Gastrocnemius medialis (tissue), 4 donors: ENCODE results near the gene CDNF. TPM values are rescaled to one million over a fixed set of nuclear protein-coding genes. Genes with fewer than 3 reads are reported as not detected.

Source experiments
- ATAC-seq, 2 donors: fragments of 150-250 bp; one replicate each; pipeline ENCODE4 v1.9.1; 2016
- DNase-seq, 2 donors: peaks; one replicate each; pipeline ENCODE4 v3.0.0-alpha.2; 2019
- H3K27ac ChIP-seq, 4 donors: fragments of 200-600 bp; sonication (generic); 1 replicate in 1 of 4; 2 replicates in 3 of 4; pipeline ENCODE4 v1.5.1; 2016 to 2018; ENCODE audit warnings: mild to moderate bottlenecking in 2 of 4, moderate library complexity in 1 of 4
- H3K27me3 ChIP-seq, 3 donors: fragments of 200-600 bp; sonication (generic) in 2 of 3; 1 replicate in 1 of 3; 2 replicates in 2 of 3; pipeline versions ENCODE4 v1.5.1 to v1.6.0; 2016 to 2019; ENCODE audit warnings: mild to moderate bottlenecking in 1 of 3, moderate library complexity in 1 of 3
- H3K36me3 ChIP-seq, 2 donors: fragments of 200-600 bp; sonication (generic) in 1 of 2; one replicate each; pipeline ENCODE4 v1.5.1; 2017 to 2018
- H3K4me1 ChIP-seq, 2 donors: fragments of 200-600 bp; sonication (generic) in 1 of 2; one replicate each; pipeline ENCODE4 v1.5.1; 2016 to 2017; ENCODE audit warnings: mild to moderate bottlenecking in 2 of 2
- H3K4me3 ChIP-seq, 4 donors: fragments of 200-600 bp; sonication (generic) in 3 of 4; 1 replicate in 1 of 4; 2 replicates in 3 of 4; pipeline ENCODE4 v1.5.1; 2016 to 2019; ENCODE audit warnings: mild to moderate bottlenecking in 2 of 4
- H3K9me3 ChIP-seq, 3 donors: fragments of 200-600 bp; sonication (generic) in 2 of 3; 1 replicate in 1 of 3; 2 replicates in 2 of 3; pipeline ENCODE4 v1.5.1; 2016 to 2019
- CTCF ChIP-seq, 5 experiments: fragments of 450-650 bp in 3 of 5; fragments of 200-600 bp in 2 of 5; sonication (generic) in 2 of 5; IDR thresholded peaks in 4 of 5; conservative IDR thresholded peaks in 1 of 5; 1 replicate in 4 of 5; 2 replicates in 1 of 5; pipeline ENCODE4 v1.5.1; 2016 to 2019; ENCODE audit warnings: antibody characterized with exemption in 5 of 5, mild to moderate bottlenecking in 3 of 5, moderate library complexity in 3 of 5
- POLR2A ChIP-seq, 2 donors: fragments of 450-650 bp; IDR thresholded peaks; one replicate each; pipeline ENCODE4 v1.6.1; 2017; ENCODE audit warnings: antibody characterized with exemption in 2 of 2, mild to moderate bottlenecking in 2 of 2, moderate library complexity in 2 of 2
- in situ Hi-C, 4 donors: fragments of 200-750 bp; cut with MboI; loops; one replicate each; pipeline versions ENCODE4 v1.15.0 to v1.8.0; 2017; ENCODE audit warnings: low sequenced_read_pairs in 4 of 4
- intact Hi-C: fragments of 100-400 bp; cut with DNase I; formaldehyde crosslinking; loops from one replicate; pipeline ENCODE4 v1.15.1; 2023; ENCODE audit warnings: low total_unique reads
- total RNA-seq, 4 donors: library from RNA; depleted of rRNA; stranded (reverse); fragments of >200 nt; gene quantifications; one replicate each; pipeline versions ENCODE4 v1.1.0 to v1.2.3, GENCODE V29; 2016

The CDNF gene
- total RNA-seq, 4 donors from 2014 or later = 8.6 to 18.3 (median 10.9) TPM

GRCh38 chr10:14843327-14843988 is 5.6 kb upstream of the CDNF start:
- ATAC-seq = no peak
- Histone ChIP-seq H3K4me1 (peaks cover 7 to 11% of the 10 kb centered on the region in 2 donors), H3K9me3 (no peaks in the 10 kb centered on the region), H3K27ac (no peak overlapping the region), H3K27me3 (no peaks in the 10 kb centered on the region), H3K36me3 (peaks cover 0 to 57% of the 10 kb centered on the region in 2 donors), H3K4me3 (no peak overlapping the region)
- no peak for DNase-seq
- in situ Hi-C loops = loop anchor here in 2 of 4 donors (10.0 to 25.0 kb wide), 3 partner anchors 119 to 251 kb away; partner anchors contain the start of genes RPP38 (in 2 of the 2), ACBD7 (in 1 of the 2), DCLRE1C (in 1 of the 2) and MEIG1 (in 1 of the 2)
- intact Hi-C loops = no loop called here
- TF ChIP-seq POLR2A (IDR thresholded peaks at IDR 0.05) (no peak), CTCF (IDR thresholded peaks at IDR 0.05 in 4 of 5, conservative IDR thresholded peaks at IDR 0.05 in 1 of 5) (no peak)

- ATAC-seq = no peak
- no peak overlapping the region for H3K4me3 ChIP-seq
- H3K27me3 ChIP-seq = no peaks in the 10 kb centered on the region
- H3K27ac ChIP-seq = no peak overlapping the region
- peaks cover 22 to 26% of the 10 kb centered on the region in 2 donors for H3K4me1 ChIP-seq
- in situ Hi-C loops = loop anchor here in 2 of 4 donors (10.0 to 25.0 kb wide), 3 partner anchors 122 to 255 kb away; partner anchors contain the start of genes RPP38 (in 2 of the 2), ACBD7 (in 1 of the 2), DCLRE1C (in 1 of the 2) and MEIG1 (in 1 of the 2)
- TF ChIP-seq POLR2A (IDR thresholded peaks at IDR 0.05) = no peak
- TF ChIP-seq CTCF (IDR thresholded peaks at IDR 0.05 in 4 of 5, conservative IDR thresholded peaks at IDR 0.05 in 1 of 5) = no peak
- no peaks in the 10 kb centered on the region for H3K9me3 ChIP-seq
- H3K36me3 ChIP-seq = peaks cover 0 to 55% of the 10 kb centered on the region in 2 donors
- no peak for DNase-seq
- intact Hi-C loops = no loop called here
Measured at GRCh38 chr10:14840178-14840577, 2.3 kb upstream of the CDNF start.

GRCh38 chr10:14839305-14839695 is 1.5 kb upstream of the CDNF start:
- H3K36me3 ChIP-seq = peaks cover 0 to 46% of the 10 kb centered on the region in 2 donors
- peaks cover 22 to 26% of the 10 kb centered on the region in 2 donors for H3K4me1 ChIP-seq
- intact Hi-C loops (loop anchor here (2.0 to 5.0 kb wide), 2 partner anchors 234 to 258 kb away; partner anchors contain the start of gene RPP38), in situ Hi-C loops (loop anchor here in 2 of 4 donors (25.0 kb wide), 2 partner anchors 123 to 248 kb away; partner anchors contain the start of genes ACBD7 (in 1 of the 2), DCLRE1C (in 1 of the 2), MEIG1 (in 1 of the 2) and RPP38 (in 1 of the 2))
- no peaks in the 10 kb centered on the region for H3K9me3 ChIP-seq
- no peak for ATAC-seq
- H3K4me3 ChIP-seq = peak overlapping the region; percentile 92 to 98 (median 94)
- no peaks in the 10 kb centered on the region for H3K27me3 ChIP-seq
- DNase-seq = no peak
- TF ChIP-seq CTCF (IDR thresholded peaks at IDR 0.05 in 4 of 5, conservative IDR thresholded peaks at IDR 0.05 in 1 of 5) (no peak), POLR2A (IDR thresholded peaks at IDR 0.05) (no peak)
- peak overlapping the region; percentile 92 to 98 (median 96) for H3K27ac ChIP-seq

GRCh38 chr10:14838582-14839304 is 906 bp upstream of the CDNF start:
- no peaks in the 10 kb centered on the region for H3K9me3 ChIP-seq
- H3K4me3 ChIP-seq = peak overlapping the region; percentile 92 to 98 (median 94)
- no peak for ATAC-seq
- in situ Hi-C loops = loop anchor here in 2 of 4 donors (25.0 kb wide), 2 partner anchors 124 to 249 kb away; partner anchors contain the start of genes ACBD7 (in 1 of the 2), DCLRE1C (in 1 of the 2), MEIG1 (in 1 of the 2) and RPP38 (in 1 of the 2)
- H3K36me3 ChIP-seq = peaks cover 0 to 41% of the 10 kb centered on the region in 2 donors
- peaks cover 22 to 26% of the 10 kb centered on the region in 2 donors for H3K4me1 ChIP-seq
- intact Hi-C loops = loop anchor here (1.0 to 5.0 kb wide), 4 partner anchors 40 to 259 kb away; partner anchors contain the start of genes MEIG1, RPP38 and SUV39H2
- no peak for TF ChIP-seq POLR2A (IDR thresholded peaks at IDR 0.05)
- peak in 1 of 2 donors; percentile 26 for DNase-seq
- H3K27me3 ChIP-seq = no peaks in the 10 kb centered on the region
- peak overlapping the region; percentile 92 to 98 (median 96) for H3K27ac ChIP-seq
